Ectodermal cell (in vitro differentiated cells): ENCODE measurements around the gene MPRIP.
"Not testable (repeated sequence)": the region's sequence is repeated elsewhere in the genome, so short reads cannot be mapped to it uniquely, and the experiment has no call there.

ENCODE experiments used
- H3K27ac ChIP-seq: 2 replicates; pipeline ENCODE4 v1.7.0; 2013; ENCODE audit warnings: mild to moderate bottlenecking, low read depth, low read length; ENCODE audit not compliant: insufficient read depth, poor library complexity, severe bottlenecking
- H3K27me3 ChIP-seq: 2 replicates; pipeline ENCODE4 v1.7.0; 2013; ENCODE audit warnings: mild to moderate bottlenecking, low read length; ENCODE audit not compliant: insufficient read depth, control insufficient read depth, poor library complexity, severe bottlenecking
- H3K36me3 ChIP-seq: one replicate; pipeline ENCODE4 v1.7.0; 2013; ENCODE audit warnings: low read length; ENCODE audit not compliant: control insufficient read depth, insufficient read depth
- H3K4me1 ChIP-seq: one replicate; pipeline ENCODE4 v1.7.0; 2013; ENCODE audit warnings: low read length; ENCODE audit not compliant: control insufficient read depth, insufficient read depth
- H3K4me3 ChIP-seq: 2 replicates; pipeline ENCODE4 v1.7.0; 2013; ENCODE audit warnings: low read depth, low read length, control low read depth; ENCODE audit not compliant: insufficient read depth
- H3K9me3 ChIP-seq: 2 replicates; pipeline ENCODE4 v1.7.0; 2013; ENCODE audit warnings: mild to moderate bottlenecking, low read length, moderate library complexity; ENCODE audit not compliant: control insufficient read depth
- WGBS, 2 experiments: methylation state at CpG; one replicate each; pipeline ENCODE4 v1.1.7; 2013; ENCODE audit warnings: missing lambda C conversion rate in 2 of 2; 5-methylcytosine and 5-hydroxymethylcytosine counted together

MPRIP gene

GRCh38 chr17:17195466-17195865, 153.2 kb downstream of the MPRIP start:
- 93% methylated on average over 5 of the region's 5 CpGs for WGBS, 2 experiments
- not testable (repeated sequence) for H3K9me3 ChIP-seq, H3K4me3 ChIP-seq, H3K27ac ChIP-seq, H3K27me3 ChIP-seq, H3K36me3 ChIP-seq, H3K4me1 ChIP-seq

- Histone ChIP-seq H3K4me3 (no peak overlapping the region), H3K27ac (no peak overlapping the region), H3K27me3 (no peaks in the 10 kb centered on the region), H3K36me3 (no peaks in the 10 kb centered on the region), H3K9me3 (no peaks in the 10 kb centered on the region), H3K4me1 (no peaks in the 10 kb centered on the region)
Observed at GRCh38 chr17:17196776-17197175, 154.5 kb downstream of the MPRIP start.

GRCh38 chr17:17198281-17198680, 156.0 kb downstream of the MPRIP start:
- no peak overlapping the region for H3K4me3 ChIP-seq
- no peak overlapping the region for H3K27ac ChIP-seq
- 88 to 93% methylated on average over 1 of the region's 1 CpG for WGBS, 2 experiments
- H3K36me3 ChIP-seq, result no peaks in the 10 kb centered on the region
- no peaks in the 10 kb centered on the region for H3K4me1 ChIP-seq
- H3K9me3 ChIP-seq, result no peaks in the 10 kb centered on the region
- H3K27me3 ChIP-seq, result no peaks in the 10 kb centered on the region

GRCh38 chr17:17200311-17200710, 158.1 kb downstream of the MPRIP start:
- Histone ChIP-seq H3K4me3 (no peak overlapping the region), H3K27ac (peak overlapping the region; percentile 28), H3K27me3 (peaks cover 5% of the 10 kb centered on the region), H3K36me3 (no peaks in the 10 kb centered on the region), H3K9me3 (no peaks in the 10 kb centered on the region), H3K4me1 (no peaks in the 10 kb centered on the region)
- 88 to 90% methylated on average over 7 of the region's 7 CpGs for WGBS, 2 experiments

- Histone ChIP-seq H3K4me3 (no peak overlapping the region), H3K27me3 (peaks cover 10% of the 10 kb centered on the region), H3K27ac (peak overlapping the region; percentile 28), H3K36me3 (no peaks in the 10 kb centered on the region), H3K9me3 (no peaks in the 10 kb centered on the region), H3K4me1 (no peaks in the 10 kb centered on the region)
- 89% methylated on average over 5 of the region's 5 CpGs for WGBS, 2 experiments
Observed at GRCh38 chr17:17200831-17201230, 158.6 kb downstream of the MPRIP start.

- Histone ChIP-seq H3K36me3 (no peaks in the 10 kb centered on the region), H3K27ac (no peak overlapping the region), H3K27me3 (peaks cover 14% of the 10 kb centered on the region), H3K4me1 (no peaks in the 10 kb centered on the region), H3K9me3 (no peaks in the 10 kb centered on the region), H3K4me3 (no peak overlapping the region)
- 90 to 93% methylated on average over 10 of the region's 10 CpGs for WGBS, 2 experiments
Observed at GRCh38 chr17:17201271-17201670, 159.0 kb downstream of the MPRIP start.

- no peaks in the 10 kb centered on the region for H3K36me3 ChIP-seq
- no peak overlapping the region for H3K4me3 ChIP-seq
- 92 to 94% methylated on average over 8 of the region's 8 CpGs for WGBS, 2 experiments
- H3K27me3 ChIP-seq, result peaks cover 16% of the 10 kb centered on the region
- H3K4me1 ChIP-seq, result no peaks in the 10 kb centered on the region
- no peak overlapping the region for H3K27ac ChIP-seq
- no peaks in the 10 kb centered on the region for H3K9me3 ChIP-seq
Observed at GRCh38 chr17:17201907-17202306, 159.7 kb downstream of the MPRIP start.

GRCh38 chr17:17203173-17203730, 161.0 kb downstream of the MPRIP start:
- WGBS, 2 experiments, result 93 to 94% methylated on average over 15 of the region's 15 CpGs
- Histone ChIP-seq H3K9me3 (no peaks in the 10 kb centered on the region), H3K4me3 (no peak overlapping the region), H3K4me1 (no peaks in the 10 kb centered on the region), H3K27ac (no peak overlapping the region), H3K36me3 (no peaks in the 10 kb centered on the region), H3K27me3 (peaks cover 16% of the 10 kb centered on the region)

- 88 to 93% methylated on average over 15 of the region's 15 CpGs for WGBS, 2 experiments
- Histone ChIP-seq H3K4me3 (no peak overlapping the region), H3K4me1 (no peaks in the 10 kb centered on the region), H3K36me3 (no peaks in the 10 kb centered on the region), H3K27me3 (peaks cover 16% of the 10 kb centered on the region), H3K9me3 (no peaks in the 10 kb centered on the region), H3K27ac (no peak overlapping the region)
Observed at GRCh38 chr17:17204041-17204591, 161.9 kb downstream of the MPRIP start.

- 93 to 94% methylated on average over 14 of the region's 14 CpGs for WGBS, 2 experiments
- no peaks in the 10 kb centered on the region for H3K9me3 ChIP-seq
- H3K36me3 ChIP-seq, result no peaks in the 10 kb centered on the region
- no peak overlapping the region for H3K4me3 ChIP-seq
- no peaks in the 10 kb centered on the region for H3K4me1 ChIP-seq
- H3K27me3 ChIP-seq, result peaks cover 16% of the 10 kb centered on the region
- H3K27ac ChIP-seq, result no peak overlapping the region
Observed at GRCh38 chr17:17204635-17205231, 162.5 kb downstream of the MPRIP start.
